GM19240 (cell line): Measurements from ENCODE around the gene MBD3L4.
"Not testable (repeated sequence)": the region's sequence is repeated elsewhere in the genome, so short reads cannot be mapped to it uniquely, and the experiment has no call there.

ENCODE experiments used
- DNase-seq: peaks from one replicate; pipeline ENCODE4 v3.0.0; 2011; ENCODE audit warnings: low spot score; ENCODE audit not compliant: insufficient read length

MBD3L4 gene

DNA sequence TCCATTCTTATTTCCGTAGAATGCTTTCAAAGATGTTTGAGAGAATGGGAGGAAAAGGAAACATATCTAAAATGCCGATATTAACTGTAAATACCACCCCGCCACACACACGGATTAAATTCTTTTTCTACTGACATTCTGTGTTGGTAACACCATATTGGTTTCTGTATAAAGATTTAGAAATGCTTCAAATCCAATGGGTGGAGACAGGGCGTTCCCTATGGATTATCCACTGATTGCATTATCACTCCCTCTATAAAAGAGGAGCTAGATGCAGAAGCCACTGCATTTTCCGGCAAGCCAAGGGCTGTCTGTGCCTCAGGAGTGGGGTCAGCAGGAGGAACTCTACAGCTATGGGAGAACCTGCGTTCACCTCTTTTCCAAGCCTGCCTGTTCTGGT lies 9.0 kb upstream of the MBD3L4 start, which contains the start of gene MBD3L2:
Gene MBD3L2, plus strand, starts transcription at position 301 of the 400 bp plus-strand sequence. Its CDS starts 53 bp downstream, at position 354.
- not testable (repeated sequence) for DNase-seq

DNA sequence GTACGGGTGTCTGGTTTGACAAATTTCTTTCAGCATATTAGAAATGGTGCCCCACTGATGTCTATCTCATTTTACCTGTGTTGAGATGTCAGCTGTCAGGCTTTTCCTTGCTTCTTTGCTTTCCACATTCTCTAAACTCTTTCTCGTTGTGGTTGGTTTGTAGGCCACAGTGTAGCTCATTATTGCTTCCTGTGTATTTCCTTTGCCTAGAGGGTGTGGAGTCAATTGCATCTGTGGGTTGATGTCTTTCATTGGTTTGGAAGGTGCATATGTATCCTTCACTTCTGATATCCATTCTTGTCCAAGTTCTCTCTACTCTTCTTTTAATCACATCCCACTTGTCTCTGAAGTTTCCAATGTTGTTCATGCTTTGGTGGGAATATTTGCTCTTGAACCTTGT lies 1.6 kb upstream of the MBD3L4 start:
- not testable (repeated sequence) for DNase-seq

- DNase-seq, result not testable (repeated sequence)
Observed at GRCh38 chr19:7030278-7030677, 9.7 kb downstream of the MBD3L4 start, which contains the start of gene MBD3L5. Gene MBD3L5, plus strand, starts transcription at chr19:7030578. Its CDS starts 34 bp downstream, at chr19:7030612.

DNA sequence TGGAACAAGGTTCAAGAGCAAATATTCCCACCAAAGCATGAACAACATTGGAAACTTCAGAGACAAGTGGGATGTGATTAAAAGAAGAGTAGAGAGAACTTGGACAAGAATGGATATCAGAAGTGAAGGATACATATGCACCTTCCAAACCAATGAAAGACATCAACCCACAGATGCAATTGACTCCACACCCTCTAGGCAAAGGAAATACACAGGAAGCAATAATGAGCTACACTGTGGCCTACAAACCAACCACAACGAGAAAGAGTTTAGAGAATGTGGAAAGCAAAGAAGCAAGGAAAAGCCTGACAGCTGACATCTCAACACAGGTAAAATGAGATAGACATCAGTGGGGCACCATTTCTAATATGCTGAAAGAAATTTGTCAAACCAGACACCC lies 11.2 kb downstream of the MBD3L4 start:
- not testable (repeated sequence) for DNase-seq

DNA sequence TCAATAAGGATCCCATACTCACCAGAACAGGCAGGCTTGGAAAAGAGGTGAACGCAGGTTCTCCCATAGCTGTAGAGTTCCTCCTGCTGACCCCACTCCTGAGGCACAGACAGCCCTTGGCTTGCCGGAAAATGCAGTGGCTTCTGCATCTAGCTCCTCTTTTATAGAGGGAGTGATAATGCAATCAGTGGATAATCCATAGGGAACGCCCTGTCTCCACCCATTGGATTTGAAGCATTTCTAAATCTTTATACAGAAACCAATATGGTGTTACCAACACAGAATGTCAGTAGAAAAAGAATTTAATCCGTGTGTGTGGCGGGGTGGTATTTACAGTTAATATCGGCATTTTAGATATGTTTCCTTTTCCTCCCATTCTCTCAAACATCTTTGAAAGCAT lies 18.6 kb downstream of the MBD3L4 start, which contains the start of gene MBD3L2B:
Gene MBD3L2B, minus strand, starts transcription at position 101 of the 400 bp plus-strand sequence. Its CDS starts 34 bp downstream, at position 67.
- not testable (repeated sequence) for DNase-seq

DNA sequence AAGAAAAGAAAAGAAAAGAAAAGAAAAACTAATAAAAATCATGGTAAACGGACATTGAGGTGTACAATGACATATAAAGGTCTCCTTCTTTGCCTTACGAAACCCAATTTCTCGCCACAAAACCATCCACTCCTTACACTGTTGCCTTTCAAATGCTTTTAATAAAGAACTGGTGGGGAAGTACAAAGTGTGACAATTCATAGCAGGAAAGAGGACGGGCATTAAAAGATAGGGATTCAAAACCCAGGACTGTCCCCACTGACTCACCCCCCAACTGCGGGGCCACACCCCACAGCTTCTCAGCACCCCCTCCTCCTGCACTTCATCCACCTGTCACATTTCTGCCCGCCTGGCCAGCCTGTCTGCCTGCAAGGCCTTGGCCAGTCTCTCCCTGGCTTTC lies 21.2 kb downstream of the MBD3L4 start:
- DNase-seq, result no peak

GRCh38 chr19:7013678-7014077 lies 26.3 kb downstream of the MBD3L4 start:
- DNase-seq, result no peak

- DNase-seq, result no peak
Observed at GRCh38 chr19:7010722-7011593, 29.0 kb downstream of the MBD3L4 start.

GRCh38 chr19:7007859-7008258 lies 32.1 kb downstream of the MBD3L4 start:
- no peak for DNase-seq

DNA sequence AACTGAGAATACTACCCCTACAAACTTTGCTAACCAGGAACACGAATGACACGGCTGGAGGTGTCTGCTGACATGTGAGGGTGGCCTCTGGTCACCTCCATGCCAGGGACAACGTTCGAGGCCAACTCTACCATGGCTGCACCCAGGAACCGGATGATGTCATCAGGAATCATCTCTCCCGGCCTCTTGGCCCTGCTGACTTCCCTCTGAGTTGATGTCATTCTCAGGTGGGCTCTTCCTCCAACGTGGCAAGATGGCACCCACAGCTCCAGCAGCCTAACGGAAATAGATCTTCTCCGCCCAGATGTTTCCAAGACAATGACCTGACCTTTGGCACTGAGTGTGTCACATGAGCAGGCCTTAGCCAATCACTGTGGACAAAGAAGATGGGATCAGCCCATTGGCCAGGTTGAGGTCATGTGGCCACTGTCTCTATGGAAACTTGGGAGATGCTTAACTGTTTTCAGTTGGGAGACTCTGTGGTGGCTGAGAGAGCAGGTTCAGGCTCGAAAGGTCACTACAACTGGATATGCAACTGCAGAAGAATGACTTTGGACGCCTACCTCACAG lies 33.8 kb downstream of the MBD3L4 start:
- DNase-seq, result no peak

DNA sequence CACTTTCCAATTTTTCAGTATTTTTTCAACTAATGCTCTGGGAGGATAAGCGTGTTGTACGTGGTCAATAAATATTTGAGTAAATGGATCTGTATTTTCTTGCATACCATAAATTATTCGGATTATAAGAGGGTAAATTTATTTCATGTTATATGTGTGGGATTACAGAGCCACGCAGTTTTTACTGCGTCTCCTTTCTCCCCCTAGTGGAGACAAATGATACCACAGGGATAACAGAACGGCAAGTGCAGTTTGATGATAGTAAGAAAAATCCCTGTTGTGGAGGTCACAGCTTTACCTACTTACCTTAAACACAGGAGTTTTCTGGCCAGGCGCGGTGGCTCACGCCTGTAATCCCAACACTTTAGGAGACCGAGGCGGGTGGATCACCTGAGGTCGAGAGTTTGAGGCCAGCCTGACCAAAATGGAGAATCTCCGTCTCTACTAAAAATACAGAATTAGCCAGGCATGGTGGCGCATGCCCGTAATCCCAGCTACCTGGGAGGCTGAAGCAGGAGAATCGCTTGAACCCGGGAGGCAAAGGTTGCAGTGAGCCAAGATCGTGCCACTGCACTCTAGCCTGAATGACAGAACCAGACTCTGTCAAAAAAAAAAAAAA lies 35.6 kb downstream of the MBD3L4 start:
- DNase-seq, result no peak

- no peak for DNase-seq
Observed at GRCh38 chr19:7000816-7001215, 39.2 kb downstream of the MBD3L4 start.

- no peak for DNase-seq
Observed at GRCh38 chr19:7000333-7000732, 39.6 kb downstream of the MBD3L4 start.

GRCh38 chr19:6999933-7000332 lies 40.0 kb downstream of the MBD3L4 start:
- no peak for DNase-seq

GRCh38 chr19:6997679-6998445 lies 42.1 kb downstream of the MBD3L4 start:
- no peak for DNase-seq

DNA sequence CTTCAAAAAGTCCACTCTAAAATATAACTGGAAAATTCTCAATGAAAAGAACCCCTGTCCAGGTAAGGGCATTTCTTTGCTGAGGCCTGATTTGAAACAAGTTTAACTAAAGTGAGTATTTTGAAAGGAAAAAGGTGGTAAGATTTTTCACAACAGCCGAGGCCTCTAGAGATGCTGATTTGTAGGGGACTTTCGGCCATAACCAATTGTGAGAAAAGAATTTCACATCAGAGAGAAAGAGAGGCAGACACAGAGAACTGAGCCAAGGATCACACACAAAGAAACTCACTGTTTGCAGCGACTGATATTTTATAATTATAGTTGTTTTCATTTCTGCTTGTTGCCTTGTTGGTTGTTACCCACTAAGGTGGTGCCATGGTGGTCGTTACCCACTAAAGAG lies 43.2 kb downstream of the MBD3L4 start:
- no peak for DNase-seq

DNA sequence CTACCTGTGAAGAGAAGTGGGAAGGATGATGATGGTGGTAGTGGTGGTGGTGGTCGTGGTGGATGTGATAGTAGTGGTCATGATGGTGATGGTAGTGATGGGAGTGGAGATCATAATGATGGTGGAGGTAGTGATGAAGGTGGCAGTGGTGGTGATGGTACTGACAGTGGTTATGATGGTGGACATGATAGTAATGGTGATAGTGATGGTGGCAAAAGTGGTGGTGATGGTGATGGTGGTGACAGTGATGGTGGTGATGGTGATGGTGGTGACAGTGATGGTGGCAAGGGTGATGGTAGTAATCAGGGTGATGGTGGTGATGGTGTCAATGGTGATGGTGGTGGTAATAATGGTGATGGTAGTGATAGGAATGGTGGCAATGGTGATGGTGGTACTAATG lies 44.9 kb downstream of the MBD3L4 start:
- DNase-seq, result no peak

- no peak for DNase-seq
Observed at GRCh38 chr19:6988257-6988656, 51.7 kb downstream of the MBD3L4 start.

DNA sequence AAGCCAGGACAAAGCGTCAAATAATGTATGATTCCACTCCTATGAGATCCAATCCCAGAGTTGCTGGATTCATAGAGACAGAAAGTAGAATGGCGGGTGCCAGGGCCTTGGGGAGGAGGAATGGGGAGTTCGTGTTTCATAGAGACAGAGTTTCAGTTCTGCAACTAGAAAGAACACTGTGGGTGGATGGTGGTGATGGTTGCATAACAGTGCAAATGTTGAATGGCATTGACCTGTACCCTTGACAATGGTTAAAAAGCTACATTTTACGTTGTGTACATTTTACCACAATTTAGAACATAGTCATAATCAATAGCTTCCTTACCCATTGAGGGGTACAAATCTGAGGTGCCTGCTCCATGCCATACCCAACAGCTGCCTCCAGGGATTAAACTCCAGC lies 52.1 kb downstream of the MBD3L4 start:
- DNase-seq, result no peak
